Measurements from ENCODE around the gene SCARF2.

GRCh38 chr22:20453222-20453621 lies 15.6 kb upstream of the SCARF2 start:
- TF ChIP-seq GATA3 (IDR thresholded peaks at IDR 0.05; ENCODE audit: low read depth, low read length) (no peak), GATA2 (IDR thresholded peaks at IDR 0.05; ENCODE audit: low read depth, low read length) (no peak)
